Vein endothelial cell (primary cell): ENCODE measurements around the gene RNU2-1. TPM values are rescaled to one million over a fixed set of nuclear protein-coding genes. Genes with fewer than 3 reads are reported as not detected.

Source experiments
- small RNA-seq: library from RNA; depleted of rRNA; stranded (forward); fragments of <200 nt; gene quantifications from one replicate; pipeline ENCODE3, GENCODE V24; 2012
- total RNA-seq: library from RNA; depleted of rRNA; stranded (reverse); fragments of >200 nt; gene quantifications from 2 replicates; pipeline ENCODE4 v1.2.3, GENCODE V29; 2012

The RNU2-1 gene
- not detected in 2 replicates for total RNA-seq

GRCh38 chr17:43233877-43234276, at the start of gene RNU2-1:
TSS of gene RNU2-1 (minus strand) at chr17:43233977.

GRCh38 chr17:43228020-43228782, 5.6 kb downstream of the RNU2-1 start, which contains the start of gene CCDC200:
TSS of gene CCDC200 (minus strand) at chr17:43228623. CDS start at chr17:43228554, 69 bp downstream.

GRCh38 chr17:43211480-43212402, 22.0 kb downstream of the RNU2-1 start, which contains the start of gene TMEM106A:
TSS of gene TMEM106A (plus strand) at chr17:43211875. CDS start at chr17:43213042, 1,167 bp downstream.

Small RNA genes within 50 kb of the gene (small RNA-seq; reads per million reads assigned to genes)
- gene RF00004 (not detected), gene RNU2-1 (not detected)

Other genes with a start within 250 kb of the RNU2-1 start
- 1,055 and 1,604 TPM in 2 replicates for gene RPL27, start 235.6 kb downstream of the RNU2-1 start, total RNA-seq
- 7.8 and 10.5 TPM in 2 replicates for gene IFI35, start 227.2 kb downstream of the RNU2-1 start, total RNA-seq
- 345 and 356 TPM in 2 replicates for gene VAT1, start 211.6 kb downstream of the RNU2-1 start, total RNA-seq
- under 0.01 and 0.10 TPM in 2 replicates for gene RND2, start 208.7 kb downstream of the RNU2-1 start, total RNA-seq
- 5.2 and 16.0 TPM in 2 replicates for gene BRCA1, start 108.6 kb downstream of the RNU2-1 start, total RNA-seq
- gene NBR1, start 62.8 kb downstream of the RNU2-1 start, total RNA-seq: 84.2 and 92.1 TPM in 2 replicates
- 7.4 and 9.8 TPM in 2 replicates for gene TMEM106A, start 22.1 kb downstream of the RNU2-1 start, total RNA-seq
- gene CCDC200, start 5.4 kb downstream of the RNU2-1 start, total RNA-seq: not detected in 2 replicates
- 1.1 and 1.6 TPM in 2 replicates for gene ARL4D, start 165.0 kb upstream of the RNU2-1 start, total RNA-seq
- gene DHX8, start 250.0 kb upstream of the RNU2-1 start, total RNA-seq: 49.3 and 58.0 TPM in 2 replicates